K562 (cell line): ENCODE data around the gene STXBP6. TPM values are rescaled to one million over a fixed set of nuclear protein-coding genes. Genes with fewer than 3 reads are reported as not detected.

ENCODE experiments used
- ATAC-seq: fragments of 200-7000 bp; cut with Tn5 transposase; 3 replicates; pipeline ENCODE4 v1.9.1; 2020; ENCODE audit warnings: moderate library complexity
- BruUV-seq: library from RNA; stranded (reverse); fragments of 400-500 nt; replicated peaks from 2 replicates; lab custom pipeline; 2021; lab: Mats Ljungman, UMichigan
- CTCF ChIA-PET: fragments of 300-600 bp; formaldehyde crosslinking; extraction: SDS; loops from one replicate; lab custom pipeline; 2021; ENCODE audit warnings: low intra/inter-chr PET ratio; lab: Yijun Ruan, JAX
- POLR2A ChIA-PET: fragments of 300-600, 350-650 bp; sonication (Branson Sonifier 250); formaldehyde crosslinking; extraction: SDS; loops from one replicate; lab custom pipeline; 2021; ENCODE audit warnings: antibody characterized with exemption, inconsistent platforms; lab: Yijun Ruan, JAX
- DNase-seq, 4 experiments: peaks; one replicate each; pipeline versions ENCODE4 v3.0.0 to v3.0.0-alpha.2; 2011 to 2018; ENCODE audit warnings: low spot score in 3 of 4, mixed read lengths in 3 of 4; ENCODE audit errors: extremely low read depth in 1 of 4
- FAIRE-seq: peaks from 2 replicates; lab custom pipeline; 2011; peaks lifted over from hg19 to GRCh38; lab: Jason Lieb, UNC
- H2AFZ ChIP-seq: 2 replicates; pipeline ENCODE4 v1.6.0; 2011; ENCODE audit warnings: low read depth, low read length, control low read depth, inconsistent platforms
- H3K27ac ChIP-seq: fragments of 200-600 bp; 3 replicates; pipeline ENCODE4 v1.8.0; 2011; ENCODE audit warnings: low read depth, mild to moderate bottlenecking, control low read depth, inconsistent platforms, low read length, moderate library complexity, mixed read lengths; ENCODE audit errors: extremely low read depth
- H3K27me3 ChIP-seq, 2 experiments: fragments of 300-600 bp in 1 of 2; 2 replicates in 1 of 2; 3 replicates in 1 of 2; pipeline versions ENCODE4 v1.6.0 to v1.8.0; 2011; ENCODE audit warnings: inconsistent platforms in 2 of 2, low read length in 2 of 2, mild to moderate bottlenecking in 1 of 2, mixed read lengths in 1 of 2, moderate library complexity in 1 of 2; ENCODE audit not compliant: control insufficient read depth in 2 of 2, insufficient read depth in 2 of 2
- H3K36me3 ChIP-seq: fragments of 300-600 bp; 3 replicates; pipeline ENCODE4 v1.8.0; 2011; ENCODE audit warnings: mild to moderate bottlenecking, low read length, inconsistent platforms; ENCODE audit not compliant: control insufficient read depth, insufficient read depth
- H3K4me1 ChIP-seq, 2 experiments: fragments of 200-600 bp in 1 of 2; replicated peaks in 1 of 2; 2 replicates in 1 of 2; 3 replicates in 1 of 2; pipeline versions ENCODE4 v1.5.1 to v1.8.0; 2011; ENCODE audit warnings: inconsistent platforms in 2 of 2, low read length in 2 of 2, mild to moderate bottlenecking in 1 of 2, mixed read lengths in 1 of 2, moderate library complexity in 1 of 2; ENCODE audit not compliant: control insufficient read depth in 2 of 2, insufficient read depth in 2 of 2
- H3K4me2 ChIP-seq: 2 replicates; pipeline ENCODE4 v1.6.1; 2011; ENCODE audit warnings: low read length, control low read depth, inconsistent platforms, mixed read lengths; ENCODE audit not compliant: insufficient read depth
- H3K4me3 ChIP-seq: fragments of 200-600 bp; sonication (generic), shearing (Covaris generic); 2 replicates; pipeline ENCODE4 v1.5.1; 2016; ENCODE audit warnings: control low read depth, inconsistent platforms
- H3K79me2 ChIP-seq: fragments of 200-600 bp; 3 replicates; pipeline ENCODE4 v1.8.0; 2011; ENCODE audit warnings: low read length, inconsistent platforms; ENCODE audit not compliant: control insufficient read depth, insufficient read depth
- H3K9ac ChIP-seq, 2 experiments: 2 replicates each; pipeline versions ENCODE4 v1.6.0 to v1.6.1; 2011; ENCODE audit warnings: low read depth in 2 of 2, low read length in 2 of 2, control low read depth in 1 of 2, inconsistent platforms in 1 of 2, mild to moderate bottlenecking in 1 of 2, mixed read lengths in 1 of 2; ENCODE audit not compliant: insufficient read depth in 1 of 2
- H3K9me1 ChIP-seq: one replicate; pipeline ENCODE4 v1.6.0; 2011; ENCODE audit warnings: inconsistent platforms, mild to moderate bottlenecking, low read length, moderate library complexity; ENCODE audit not compliant: control insufficient read depth, insufficient read depth
- H3K9me3 ChIP-seq: replicated peaks from 2 replicates; pipeline ENCODE4 v1.5.1; 2011; ENCODE audit warnings: low read depth, low read length, inconsistent platforms; ENCODE audit not compliant: control insufficient read depth, insufficient read depth
- H4K20me1 ChIP-seq: replicated peaks from 2 replicates; pipeline ENCODE4 v1.6.1; 2011; ENCODE audit warnings: low read length, inconsistent platforms, mixed read lengths; ENCODE audit not compliant: control insufficient read depth, insufficient read depth
- BACH1 ChIP-seq: fragments of 200-800 bp; sonication (Bioruptor generic); IDR thresholded peaks from 2 replicates; pipeline ENCODE4 v1.6.1; 2016; ENCODE audit warnings: missing genetic modification characterization, missing compliant biosample characterization
- DEAF1 ChIP-seq: fragments of 450-650 bp; formaldehyde crosslinking; IDR thresholded peaks from 2 replicates; pipeline ENCODE4 v1.4.0; 2020; ENCODE audit warnings: mild to moderate bottlenecking, moderate library complexity
- FOXK1 ChIP-seq: sonication (generic); formaldehyde crosslinking; IDR thresholded peaks from 2 replicates; pipeline ENCODE4 v1.8.0; 2022; ENCODE audit warnings: missing genetic modification reagents, mild to moderate bottlenecking, borderline replicate concordance
- HES1 ChIP-seq: fragments of 450-650 bp; IDR thresholded peaks from 2 replicates; pipeline ENCODE4 v1.6.1; 2016; ENCODE audit warnings: low read depth, mild to moderate bottlenecking, moderate library complexity
- MLLT1 ChIP-seq, 2 experiments: fragments of 450-650 bp; IDR thresholded peaks; 2 replicates each; pipeline ENCODE4 v1.6.1; 2016
- NFE2L1 ChIP-seq: fragments of 450-650 bp; IDR thresholded peaks from 2 replicates; pipeline ENCODE4 v1.6.1; 2016; ENCODE audit warnings: missing genetic modification characterization, low read depth, mild to moderate bottlenecking, missing compliant biosample characterization, moderate library complexity, borderline replicate concordance
- NKRF ChIP-seq: fragments of 450-650 bp; IDR thresholded peaks from 2 replicates; pipeline ENCODE4 v1.6.1; 2016; ENCODE audit warnings: borderline replicate concordance
- NR1H2 ChIP-seq: sonication (generic); formaldehyde crosslinking; IDR thresholded peaks from 2 replicates; pipeline ENCODE4 v1.4.0; 2020; ENCODE audit warnings: mild to moderate bottlenecking, missing genetic modification reagents
- POLR2A ChIP-seq: fragments of 450-650 bp; conservative IDR thresholded peaks from 2 replicates; pipeline ENCODE4 v1.6.1; 2016
- U2AF2 ChIP-seq: fragments of 200-400 bp; formaldehyde crosslinking; optimal IDR thresholded peaks from 2 replicates; pipeline ENCODE3; 2017; ENCODE audit warnings: low read depth, mild to moderate bottlenecking, low read length
- ZNF212 ChIP-seq: fragments of 450-650 bp; formaldehyde crosslinking; IDR thresholded peaks from 2 replicates; pipeline ENCODE4 v1.4.0; 2020; ENCODE audit warnings: mild to moderate bottlenecking
- ZNF583 ChIP-seq: fragments of 250-450 bp; sonication (Bioruptor Pico); IDR thresholded peaks from 2 replicates; pipeline ENCODE4 v1.4.0; 2020
- WGBS: fragments of 100-300 bp; shearing (Covaris generic); methylation state at CpG from one replicate; pipeline ENCODE4 v1.1.6; 2016; ENCODE audit warnings: low coverage, mixed read lengths; ENCODE audit not compliant: insufficient coverage; ENCODE audit errors: missing lambda C conversion rate; 5-methylcytosine and 5-hydroxymethylcytosine counted together
- in situ Hi-C: fragments of 300-500 bp; cut with MboI; formaldehyde crosslinking; loops from 4 replicates; pipeline ENCODE4 v1.15.0; 2018; ENCODE audit warnings: inconsistent platforms, mixed read lengths
- intact Hi-C: fragments of 100-400 bp; cut with micrococcal nuclease; formaldehyde crosslinking; loops from 2 replicates; pipeline ENCODE4 v1.14.2; 2022
- polyA plus RNA-seq, 8 experiments: library from polyadenylated mRNA; depleted of rRNA in 4 of 8; stranded (reverse) in 5 of 8; unstranded in 3 of 8; fragments of >200 nt; fragmentation: Nextera tagmentation in 2 of 8; fragmentation: Illumina TruSeq in 1 of 8; extraction: Ambion mirVana in 2 of 8; extraction: Trizol in 1 of 8; gene quantifications; 2 replicates each; pipeline versions ENCODE4 v1.2.1 to v1.2.3, GENCODE V29; 2011 to 2014; ENCODE audit warnings: inconsistent platforms in 1 of 8, missing spikeins in 1 of 8
- total RNA-seq, 7 experiments: library from RNA; depleted of rRNA in 6 of 7; stranded (reverse); fragments of >200 nt in 6 of 7; fragmentation: Illumina TruSeq in 2 of 7; extraction: Trizol in 2 of 7; gene quantifications; 2 replicates each; pipeline versions ENCODE4 v1.2.1 to v1.2.3, GENCODE V29; 2011 to 2021; ENCODE audit warnings: low replicate concordance in 1 of 7
- TF ChIP-seq, protein P1 (sequence below): sonication (generic); formaldehyde crosslinking; IDR thresholded peaks from 2 replicates; pipeline ENCODE4 v1.8.0; 2022; ENCODE audit warnings: missing genetic modification reagents, mild to moderate bottlenecking, borderline replicate concordance
- TF ChIP-seq, protein P2 (sequence below): sonication (generic); formaldehyde crosslinking; IDR thresholded peaks from 2 replicates; pipeline ENCODE4 v1.9.0; 2022; ENCODE audit warnings: mild to moderate bottlenecking, missing genetic modification reagents

The STXBP6 gene
- total and polyA plus RNA-seq, 9 of the 15 experiments (the other 6 are each of a cell fraction or from before 2014, with no cell fraction given), result 0.27 to 0.89 (median 0.59) TPM

DNA sequence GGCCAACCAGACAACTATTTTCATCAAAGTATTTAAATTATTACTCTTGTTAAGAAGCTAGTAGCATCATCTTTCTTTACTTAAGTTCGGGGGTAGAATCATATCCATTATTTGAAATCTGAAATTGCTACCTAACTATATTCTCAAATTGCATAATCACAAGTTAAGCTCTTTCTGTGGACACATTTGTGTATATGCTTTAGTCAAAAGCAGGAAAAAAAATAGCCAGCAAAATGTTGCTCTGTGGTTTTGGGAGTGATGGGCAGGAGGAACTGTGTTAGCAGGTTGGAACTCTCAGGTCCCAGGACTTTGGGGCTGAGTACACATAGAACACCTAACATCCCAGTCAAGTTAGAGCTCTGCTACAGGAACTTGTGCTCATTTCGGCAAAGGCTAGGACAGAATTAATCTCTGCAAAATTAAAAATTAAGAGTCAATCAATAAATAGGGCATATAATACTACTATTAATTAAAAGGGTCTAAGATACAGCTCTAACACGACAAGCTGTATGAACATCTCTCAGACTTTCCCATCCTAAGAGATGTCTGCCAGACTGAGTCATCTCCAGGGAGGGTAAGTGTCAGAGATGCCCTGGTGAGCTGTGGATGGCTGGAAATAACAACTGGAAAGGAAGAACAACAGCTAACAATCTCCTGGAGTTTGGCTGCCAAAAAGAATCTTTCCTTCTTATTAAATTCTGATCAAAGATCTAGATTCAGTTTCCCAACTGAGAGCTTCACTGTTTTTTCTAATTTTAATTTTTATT, 212.5 kb downstream of the STXBP6 start:
- no peak overlapping the region for H3K4me3 ChIP-seq
- POLR2A ChIA-PET, result no interaction called here
- in situ Hi-C loops (no loop called here), intact Hi-C loops (no loop called here)
- ATAC-seq, result no peak
- no peak overlapping the region for H2AFZ ChIP-seq
- H3K36me3 ChIP-seq, result no peaks in the 10 kb centered on the region
- no peaks in the 10 kb centered on the region for H4K20me1 ChIP-seq
- H3K79me2 ChIP-seq, result no peaks in the 10 kb centered on the region
- CTCF ChIA-PET, result no interaction called here
- FAIRE-seq, result no peak
- H3K9me1 ChIP-seq, result no peaks in the 10 kb centered on the region
- H3K9me3 ChIP-seq, result no peaks in the 10 kb centered on the region
- H3K4me1 ChIP-seq, result no peaks in the 10 kb centered on the region
- 3% methylated on average over 3 of the region's 3 CpGs for WGBS
- no peaks in the 10 kb centered on the region for H3K27me3 ChIP-seq
- H3K9ac ChIP-seq, result no peak overlapping the region
- H3K4me2 ChIP-seq, result no peak overlapping the region
- H3K27ac ChIP-seq, result no peak overlapping the region
- no peak for DNase-seq
- BruUV-seq, result no TSS peak
- TF ChIP-seq HES1 (no peak), BACH1 (no peak), NR1H2 (CRISPR knock-in tag) (no peak), ZNF212 (CRISPR knock-in tag) (no peak), ZNF583 (CRISPR knock-in tag) (no peak), POLR2A (no peak), NFE2L1 (no peak), U2AF2 (no peak), MLLT1 (IDR thresholded peaks at IDR 0.05) (no peak), FOXK1 (CRISPR knock-in tag) (no peak), DEAF1 (CRISPR knock-in tag) (no peak), NKRF (no peak)
- TF ChIP-seq, protein P1, sequence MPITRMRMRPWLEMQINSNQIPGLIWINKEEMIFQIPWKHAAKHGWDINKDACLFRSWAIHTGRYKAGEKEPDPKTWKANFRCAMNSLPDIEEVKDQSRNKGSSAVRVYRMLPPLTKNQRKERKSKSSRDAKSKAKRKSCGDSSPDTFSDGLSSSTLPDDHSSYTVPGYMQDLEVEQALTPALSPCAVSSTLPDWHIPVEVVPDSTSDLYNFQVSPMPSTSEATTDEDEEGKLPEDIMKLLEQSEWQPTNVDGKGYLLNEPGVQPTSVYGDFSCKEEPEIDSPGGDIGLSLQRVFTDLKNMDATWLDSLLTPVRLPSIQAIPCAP (CRISPR knock-in tag), result no peak
- TF ChIP-seq, protein P2, sequence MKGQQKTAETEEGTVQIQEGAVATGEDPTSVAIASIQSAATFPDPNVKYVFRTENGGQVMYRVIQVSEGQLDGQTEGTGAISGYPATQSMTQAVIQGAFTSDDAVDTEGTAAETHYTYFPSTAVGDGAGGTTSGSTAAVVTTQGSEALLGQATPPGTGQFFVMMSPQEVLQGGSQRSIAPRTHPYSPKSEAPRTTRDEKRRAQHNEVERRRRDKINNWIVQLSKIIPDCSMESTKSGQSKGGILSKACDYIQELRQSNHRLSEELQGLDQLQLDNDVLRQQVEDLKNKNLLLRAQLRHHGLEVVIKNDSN, result no peak
